NT2/D1 (cell line): Measurements from ENCODE around the gene NFATC3.

Experiments used
- DNase-seq: peaks from one replicate; pipeline ENCODE4 v3.0.0-alpha.2; 2011; ENCODE audit warnings: low read depth, low spot score
- H3K27me3 ChIP-seq: 2 replicates; pipeline ENCODE4 v1.6.0; 2011; ENCODE audit warnings: mild to moderate bottlenecking; ENCODE audit not compliant: insufficient read length, insufficient read depth
- H3K36me3 ChIP-seq: 2 replicates; pipeline ENCODE4 v1.6.1; 2011; ENCODE audit warnings: mild to moderate bottlenecking, low read length, mixed read lengths; ENCODE audit not compliant: insufficient read depth, insufficient read length
- H3K4me1 ChIP-seq: 2 replicates; pipeline ENCODE4 v1.5.1; 2011; ENCODE audit not compliant: insufficient read depth, insufficient read length
- H3K4me3 ChIP-seq: 2 replicates; pipeline ENCODE4 v1.5.1; 2011; ENCODE audit warnings: low read depth; ENCODE audit not compliant: insufficient read length
- H3K9ac ChIP-seq: 2 replicates; pipeline ENCODE4 v1.6.0; 2011; ENCODE audit warnings: low read depth; ENCODE audit not compliant: insufficient read length
- H3K9me3 ChIP-seq: 2 replicates; pipeline ENCODE4 v1.5.1; 2011; ENCODE audit warnings: mild to moderate bottlenecking, low read length; ENCODE audit not compliant: insufficient read depth
- SUZ12 ChIP-seq: IDR thresholded peaks from 2 replicates; pipeline ENCODE4 v1.6.1; 2011; ENCODE audit not compliant: insufficient read length, insufficient read depth; ENCODE audit errors: extremely low read depth
- YY1 ChIP-seq: IDR thresholded peaks from 2 replicates; pipeline ENCODE4 v1.6.1; 2011; ENCODE audit not compliant: insufficient read length, insufficient read depth
- ZNF274 ChIP-seq: IDR thresholded peaks from 2 replicates; pipeline ENCODE4 v1.6.1; 2011; ENCODE audit warnings: mild to moderate bottlenecking, low read depth, low read length

Gene NFATC3

DNA sequence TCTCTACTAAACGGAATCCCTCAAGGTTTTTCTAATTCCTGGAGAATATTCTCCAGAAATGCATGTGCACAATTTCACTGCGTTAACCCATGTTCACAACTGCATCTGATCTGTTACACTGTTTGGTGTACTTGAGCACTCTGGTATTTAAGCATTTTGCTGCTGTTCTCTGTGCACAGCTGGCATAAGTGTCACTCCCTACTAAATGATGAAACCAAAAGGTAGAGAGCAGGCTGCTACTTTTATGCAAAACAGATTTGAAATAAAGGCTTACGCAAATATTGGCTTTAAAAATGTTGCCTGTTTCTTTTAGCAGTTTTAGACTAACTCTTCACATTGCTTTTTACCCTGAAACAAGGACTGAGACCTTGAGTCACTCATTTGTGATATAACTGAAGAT lies 109.1 kb downstream of the NFATC3 start:
- H3K27me3 ChIP-seq: no peaks in the 10 kb centered on the region
- H3K36me3 ChIP-seq: peaks cover 37% of the 10 kb centered on the region
- H3K4me1 ChIP-seq: no peaks in the 10 kb centered on the region
- H3K9me3 ChIP-seq: no peaks in the 10 kb centered on the region
- TF ChIP-seq YY1: no peak
- no peak overlapping the region for H3K9ac ChIP-seq
- H3K4me3 ChIP-seq: no peak overlapping the region
- no peak for DNase-seq

DNA sequence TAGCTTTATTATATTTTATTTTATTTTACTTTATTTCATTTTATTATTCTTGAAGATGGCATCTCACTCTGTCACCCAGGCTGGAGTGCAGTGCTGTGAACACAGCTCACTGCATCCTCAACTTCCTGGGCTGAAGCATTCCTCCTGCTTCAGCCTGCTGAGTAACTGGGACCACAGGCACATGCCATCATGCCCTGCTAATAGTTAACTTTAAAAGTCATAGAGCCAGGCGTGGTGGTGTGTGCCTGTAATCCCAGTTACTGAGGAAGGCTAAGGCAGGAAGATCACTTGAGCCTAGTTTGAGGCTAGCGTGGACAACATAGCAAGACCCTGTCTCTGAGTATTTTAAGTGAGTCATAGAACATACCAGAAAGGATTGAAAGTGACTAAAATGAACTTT lies 112.1 kb downstream of the NFATC3 start:
- H3K9ac ChIP-seq: no peak overlapping the region
- H3K9me3 ChIP-seq: no peaks in the 10 kb centered on the region
- no peak overlapping the region for H3K4me3 ChIP-seq
- no peaks in the 10 kb centered on the region for H3K4me1 ChIP-seq
- peaks cover 17% of the 10 kb centered on the region for H3K36me3 ChIP-seq
- no peaks in the 10 kb centered on the region for H3K27me3 ChIP-seq
- TF ChIP-seq YY1: no peak
- DNase-seq: no peak

DNA sequence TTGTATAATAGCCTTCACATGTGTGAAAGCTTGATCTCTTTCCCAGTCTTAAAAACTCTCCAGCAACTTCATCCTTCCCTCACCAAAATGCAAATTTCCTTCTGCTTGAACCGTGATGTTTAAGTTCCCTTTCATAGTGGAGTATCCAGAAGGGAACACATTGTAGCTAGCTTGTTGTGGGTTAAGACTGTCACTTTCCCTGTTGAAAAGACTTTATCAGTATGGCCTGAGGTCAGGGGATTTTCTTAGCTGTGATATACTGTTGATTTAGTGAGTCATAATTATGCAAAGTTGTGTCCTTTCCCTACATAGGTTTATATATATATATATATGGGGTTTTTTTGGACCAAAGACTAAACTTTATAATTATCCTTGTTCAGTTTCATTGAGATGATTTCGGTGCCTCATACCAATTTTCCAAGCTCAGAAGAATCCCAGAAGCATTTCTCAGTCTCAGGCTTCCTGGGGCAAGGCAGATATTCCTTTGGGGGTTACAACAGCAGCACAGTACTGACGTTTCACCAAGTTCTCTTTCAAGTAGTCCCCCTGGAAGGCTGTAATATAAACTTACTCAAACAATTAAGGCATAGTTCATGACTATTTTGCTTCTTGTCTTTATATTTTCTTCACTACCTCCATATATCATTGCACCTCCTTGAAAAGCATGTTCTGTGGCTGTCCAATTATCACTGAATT lies 115.1 kb downstream of the NFATC3 start:
- Histone ChIP-seq H3K27me3 (no peaks in the 10 kb centered on the region), H3K4me3 (no peak overlapping the region), H3K36me3 (peaks cover 4% of the 10 kb centered on the region), H3K4me1 (no peaks in the 10 kb centered on the region), H3K9ac (no peak overlapping the region), H3K9me3 (no peaks in the 10 kb centered on the region)
- TF ChIP-seq SUZ12: no peak
- no peak for TF ChIP-seq YY1
- no peak for TF ChIP-seq ZNF274
- no peak for DNase-seq

DNA sequence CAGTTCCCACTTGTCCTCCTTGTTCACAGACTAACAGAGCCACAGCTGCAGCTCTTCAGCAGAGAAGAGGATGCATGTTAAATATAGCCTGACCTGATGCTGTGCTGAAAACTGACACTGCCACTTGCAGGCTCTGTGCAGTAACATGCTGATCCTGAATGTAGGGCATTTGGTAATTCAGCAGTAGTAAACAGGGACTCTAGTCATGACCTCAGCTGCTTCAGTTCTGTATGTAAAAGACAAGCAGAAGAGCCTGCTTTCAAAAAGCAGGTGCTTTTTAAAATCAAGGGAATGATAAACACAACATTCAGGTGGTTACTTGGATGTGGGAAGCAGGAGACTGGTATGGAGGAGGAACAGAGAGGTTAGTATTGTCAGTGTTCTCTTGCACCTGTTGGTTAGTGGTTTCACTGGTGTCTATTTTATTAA lies 116.9 kb downstream of the NFATC3 start:
- peaks cover 4% of the 10 kb centered on the region for H3K36me3 ChIP-seq
- no peak overlapping the region for H3K4me3 ChIP-seq
- DNase-seq: no peak
- no peak overlapping the region for H3K9ac ChIP-seq
- H3K4me1 ChIP-seq: no peaks in the 10 kb centered on the region
- no peak for TF ChIP-seq SUZ12
- no peaks in the 10 kb centered on the region for H3K9me3 ChIP-seq
- H3K27me3 ChIP-seq: no peaks in the 10 kb centered on the region

DNA sequence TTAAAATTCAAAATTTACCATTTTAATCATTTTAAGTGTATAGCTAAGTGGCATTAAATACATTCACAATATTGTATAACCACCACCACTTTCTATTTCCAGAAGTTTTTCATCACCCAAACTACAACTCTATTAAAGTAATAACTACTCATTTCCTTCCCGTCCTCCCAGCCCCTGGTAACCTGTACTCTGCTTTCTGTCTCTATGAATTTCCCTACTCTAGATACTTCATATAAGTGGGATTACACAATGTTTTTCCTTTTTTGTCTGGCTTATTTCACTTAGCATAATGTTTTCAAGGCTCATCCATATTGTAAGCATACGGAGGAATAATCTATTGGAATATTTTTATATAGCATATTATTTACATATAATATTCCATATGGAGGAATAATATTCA lies 121.1 kb downstream of the NFATC3 start:
- no peaks in the 10 kb centered on the region for H3K9me3 ChIP-seq
- no peak for DNase-seq
- H3K36me3 ChIP-seq: peaks cover 9% of the 10 kb centered on the region
- TF ChIP-seq SUZ12 (no peak), ZNF274 (no peak), YY1 (no peak)
- H3K27me3 ChIP-seq: no peaks in the 10 kb centered on the region
- no peaks in the 10 kb centered on the region for H3K4me1 ChIP-seq
- no peak overlapping the region for H3K9ac ChIP-seq
- H3K4me3 ChIP-seq: no peak overlapping the region

DNA sequence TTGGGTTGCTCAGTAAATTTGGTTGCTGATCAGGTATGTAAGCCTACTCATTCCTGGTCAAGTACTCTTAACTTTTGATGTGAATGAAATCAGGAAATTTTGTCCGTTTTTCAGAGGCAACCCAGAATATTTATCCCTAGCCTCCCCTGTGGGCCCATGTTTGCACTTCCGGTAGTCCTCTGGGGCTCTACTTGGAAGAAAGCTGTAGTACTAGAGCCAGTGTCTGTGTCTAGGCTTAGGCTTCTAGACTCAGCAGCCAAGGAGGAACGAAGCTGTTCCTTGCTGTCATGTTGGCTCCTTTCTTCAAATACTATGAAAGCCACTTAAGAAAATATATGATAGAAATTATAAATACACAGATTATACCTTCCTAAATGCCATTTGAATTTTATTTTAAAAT lies 129.6 kb downstream of the NFATC3 start:
- DNase-seq: no peak
- Histone ChIP-seq H3K36me3 (peaks cover 6% of the 10 kb centered on the region), H3K9ac (no peak overlapping the region), H3K4me1 (no peaks in the 10 kb centered on the region), H3K27me3 (no peaks in the 10 kb centered on the region), H3K9me3 (no peaks in the 10 kb centered on the region), H3K4me3 (no peak overlapping the region)
- TF ChIP-seq YY1: no peak
- no peak for TF ChIP-seq ZNF274
- no peak for TF ChIP-seq SUZ12

DNA sequence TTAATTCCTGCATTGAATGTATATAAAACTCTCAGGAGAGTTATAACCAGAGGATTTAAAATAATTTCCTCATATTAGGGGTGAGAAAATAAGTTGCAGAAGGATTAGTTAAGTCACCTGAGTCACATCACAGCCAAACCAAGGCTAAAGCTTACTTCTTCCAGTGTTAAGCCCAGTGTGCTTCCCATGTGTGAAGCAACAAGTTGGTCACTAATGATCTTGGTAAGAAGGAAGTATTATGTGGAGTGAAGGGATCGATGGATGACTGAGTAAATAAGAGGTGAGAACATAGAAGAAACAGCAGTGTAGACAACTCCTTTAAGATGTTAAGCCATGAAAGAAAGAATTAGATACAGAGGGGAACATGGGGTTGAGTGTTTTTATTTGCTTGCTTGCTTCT lies 130.1 kb downstream of the NFATC3 start:
- no peaks in the 10 kb centered on the region for H3K9me3 ChIP-seq
- no peak for DNase-seq
- no peak overlapping the region for H3K9ac ChIP-seq
- H3K4me1 ChIP-seq: no peaks in the 10 kb centered on the region
- H3K36me3 ChIP-seq: peaks cover 6% of the 10 kb centered on the region
- no peak overlapping the region for H3K4me3 ChIP-seq
- TF ChIP-seq SUZ12: no peak
- no peak for TF ChIP-seq YY1
- no peak for TF ChIP-seq ZNF274
- no peaks in the 10 kb centered on the region for H3K27me3 ChIP-seq

DNA sequence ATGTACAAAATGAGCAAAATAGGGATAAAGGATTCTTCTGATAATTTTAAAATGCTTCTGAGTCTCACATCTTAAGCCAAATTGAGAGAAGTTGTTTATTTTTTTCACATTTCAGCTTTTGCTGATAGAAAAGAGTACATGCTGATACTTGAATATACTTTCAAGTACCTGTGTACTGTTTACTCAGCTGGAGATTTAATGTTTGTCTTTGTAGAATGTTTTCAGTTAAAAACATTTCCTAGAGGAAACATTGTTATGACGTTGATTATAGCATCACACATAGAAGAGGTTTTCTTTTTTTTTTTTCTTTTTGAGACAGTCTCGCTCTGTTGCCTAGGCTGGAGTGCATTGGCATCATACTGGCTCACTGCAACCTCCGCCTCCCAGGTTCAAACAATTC lies 131.1 kb downstream of the NFATC3 start:
- no peaks in the 10 kb centered on the region for H3K9me3 ChIP-seq
- peaks cover 7% of the 10 kb centered on the region for H3K36me3 ChIP-seq
- DNase-seq: no peak
- no peak overlapping the region for H3K9ac ChIP-seq
- H3K27me3 ChIP-seq: no peaks in the 10 kb centered on the region
- H3K4me3 ChIP-seq: no peak overlapping the region
- H3K4me1 ChIP-seq: no peaks in the 10 kb centered on the region
- TF ChIP-seq YY1: no peak
- no peak for TF ChIP-seq SUZ12
- TF ChIP-seq ZNF274: no peak
